ENCODE measurements around the gene SMIM14.

- no peak for TF ChIP-seq IRF2 (CRISPR knock-in tag; IDR thresholded peaks at IDR 0.05; ENCODE audit: borderline replicate concordance, low read depth)
- no peak for TF ChIP-seq NFYB (CRISPR knock-in tag; conservative IDR thresholded peaks at IDR 0.05; ENCODE audit: low read depth)
- no peak for TF ChIP-seq USF1 (CRISPR knock-in tag; IDR thresholded peaks at IDR 0.05)
- no peak for TF ChIP-seq SMAD4 (CRISPR knock-in tag; IDR thresholded peaks at IDR 0.05)
- no peak for TF ChIP-seq NR2C2 (CRISPR knock-in tag; IDR thresholded peaks at IDR 0.05)
- TF ChIP-seq, protein P1, sequence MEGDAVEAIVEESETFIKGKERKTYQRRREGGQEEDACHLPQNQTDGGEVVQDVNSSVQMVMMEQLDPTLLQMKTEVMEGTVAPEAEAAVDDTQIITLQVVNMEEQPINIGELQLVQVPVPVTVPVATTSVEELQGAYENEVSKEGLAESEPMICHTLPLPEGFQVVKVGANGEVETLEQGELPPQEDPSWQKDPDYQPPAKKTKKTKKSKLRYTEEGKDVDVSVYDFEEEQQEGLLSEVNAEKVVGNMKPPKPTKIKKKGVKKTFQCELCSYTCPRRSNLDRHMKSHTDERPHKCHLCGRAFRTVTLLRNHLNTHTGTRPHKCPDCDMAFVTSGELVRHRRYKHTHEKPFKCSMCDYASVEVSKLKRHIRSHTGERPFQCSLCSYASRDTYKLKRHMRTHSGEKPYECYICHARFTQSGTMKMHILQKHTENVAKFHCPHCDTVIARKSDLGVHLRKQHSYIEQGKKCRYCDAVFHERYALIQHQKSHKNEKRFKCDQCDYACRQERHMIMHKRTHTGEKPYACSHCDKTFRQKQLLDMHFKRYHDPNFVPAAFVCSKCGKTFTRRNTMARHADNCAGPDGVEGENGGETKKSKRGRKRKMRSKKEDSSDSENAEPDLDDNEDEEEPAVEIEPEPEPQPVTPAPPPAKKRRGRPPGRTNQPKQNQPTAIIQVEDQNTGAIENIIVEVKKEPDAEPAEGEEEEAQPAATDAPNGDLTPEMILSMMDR (IDR thresholded peaks at IDR 0.05): no peak
- no peak for TF ChIP-seq CREB1 (CRISPR knock-in tag; IDR thresholded peaks at IDR 0.05)
- TF ChIP-seq, protein P2, sequence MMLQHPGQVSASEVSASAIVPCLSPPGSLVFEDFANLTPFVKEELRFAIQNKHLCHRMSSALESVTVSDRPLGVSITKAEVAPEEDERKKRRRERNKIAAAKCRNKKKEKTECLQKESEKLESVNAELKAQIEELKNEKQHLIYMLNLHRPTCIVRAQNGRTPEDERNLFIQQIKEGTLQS (CRISPR knock-in tag; conservative IDR thresholded peaks at IDR 0.05): no peak
- no peak for TF ChIP-seq MLX (CRISPR knock-in tag; IDR thresholded peaks at IDR 0.05)
Measured at GRCh38 chr4:39514888-39515401, 123.7 kb downstream of the SMIM14 start.

Measured in WTC11 (cell line).